WTC11 (cell line): ENCODE results near the gene FMNL2. TPM values are rescaled to one million over a fixed set of nuclear protein-coding genes. Genes with fewer than 3 reads are reported as not detected.

Experiments
- ATAC-seq: fragments of 200-7000 bp; cut with Tn5 transposase; 2 replicates; pipeline ENCODE4 v1.10.0; 2021; ENCODE audit warnings: mild to moderate bottlenecking, moderate library complexity
- CTCF ChIA-PET: fragments of 300-600 bp; sonication (Branson Sonifier 250); formaldehyde crosslinking; loops from one replicate; lab custom pipeline; 2021; ENCODE audit warnings: antibody characterized with exemption; lab: Charles Lee
- POLR2A ChIA-PET: fragments of 350-600 bp; sonication (Branson Sonifier 250); formaldehyde crosslinking; loops from one replicate; lab custom pipeline; 2021; ENCODE audit warnings: antibody characterized with exemption; lab: Charles Lee
- DNase-seq: peaks from one replicate; pipeline ENCODE4 v3.0.0; 2021; ENCODE audit warnings: low spot score
- H3K27ac Mint-ChIP-seq: 2 replicates; pipeline ENCODE4 v1.8.0; 2021; ENCODE audit warnings: mixed read lengths
- H3K27me3 Mint-ChIP-seq: 2 replicates; pipeline ENCODE4 v1.8.0; 2021; ENCODE audit warnings: low read depth, mild to moderate bottlenecking, moderate library complexity, mixed read lengths
- H3K36me3 Mint-ChIP-seq: 2 replicates; pipeline ENCODE4 v1.8.0; 2021; ENCODE audit warnings: mixed read lengths
- H3K4me1 Mint-ChIP-seq: 2 replicates; pipeline ENCODE4 v1.8.0; 2022; ENCODE audit warnings: mixed read lengths
- H3K4me3 Mint-ChIP-seq: 2 replicates; pipeline ENCODE4 v1.8.0; 2021; ENCODE audit warnings: mild to moderate bottlenecking, moderate library complexity, mixed read lengths
- H3K9me3 Mint-ChIP-seq: 2 replicates; pipeline ENCODE4 v1.8.0; 2021; ENCODE audit warnings: mixed read lengths
- CBFB ChIP-seq: sonication (generic); formaldehyde crosslinking; IDR thresholded peaks from 2 replicates; pipeline ENCODE4 v1.8.1; 2022; ENCODE audit warnings: mild to moderate bottlenecking, low read depth, missing genetic modification reagents
- CREB1 ChIP-seq: sonication (generic); formaldehyde crosslinking; IDR thresholded peaks from 2 replicates; pipeline ENCODE4 v1.8.0; 2023; ENCODE audit warnings: mild to moderate bottlenecking, missing genetic modification reagents
- CREM ChIP-seq: sonication (generic); formaldehyde crosslinking; IDR thresholded peaks from 2 replicates; pipeline ENCODE4 v1.8.1; 2022; ENCODE audit warnings: mild to moderate bottlenecking, missing genetic modification reagents, moderate library complexity
- E2F4 ChIP-seq: sonication (generic); formaldehyde crosslinking; IDR thresholded peaks from 2 replicates; pipeline ENCODE4 v1.8.1; 2022; ENCODE audit warnings: low read depth, mild to moderate bottlenecking, moderate library complexity, missing genetic modification reagents, borderline replicate concordance
- ETV6 ChIP-seq: sonication (generic); formaldehyde crosslinking; IDR thresholded peaks from 2 replicates; pipeline ENCODE4 v1.8.1; 2022; ENCODE audit warnings: mild to moderate bottlenecking, missing genetic modification reagents
- FOXJ3 ChIP-seq: sonication (generic); formaldehyde crosslinking; IDR thresholded peaks from 2 replicates; pipeline ENCODE4 v1.9.0; 2021; ENCODE audit warnings: missing genetic modification reagents, mild to moderate bottlenecking, borderline replicate concordance
- FOXP1 ChIP-seq: sonication (generic); formaldehyde crosslinking; IDR thresholded peaks from 2 replicates; pipeline ENCODE4 v1.8.0; 2022; ENCODE audit warnings: missing genetic modification reagents, mild to moderate bottlenecking, moderate library complexity, borderline replicate concordance
- GRHL2 ChIP-seq: fragments of 250-450 bp; sonication (Bioruptor Pico); IDR thresholded peaks from 2 replicates; pipeline ENCODE4 v1.8.0; 2022; ENCODE audit warnings: mild to moderate bottlenecking, moderate library complexity; ENCODE audit not compliant: insufficient replicate concordance, severe bottlenecking
- GTF2I ChIP-seq: fragments of 250-450 bp; sonication (Bioruptor Pico); conservative IDR thresholded peaks from 2 replicates; pipeline ENCODE4 v1.4.0; 2021; ENCODE audit warnings: mild to moderate bottlenecking
- NR2C2 ChIP-seq: sonication (generic); formaldehyde crosslinking; IDR thresholded peaks from 2 replicates; pipeline ENCODE4 v1.8.0; 2022; ENCODE audit warnings: mild to moderate bottlenecking, missing genetic modification reagents
- OVOL2 ChIP-seq: fragments of 250-450 bp; sonication (Bioruptor Pico); IDR thresholded peaks from 2 replicates; pipeline ENCODE4 v1.9.0; 2021; ENCODE audit warnings: mild to moderate bottlenecking, borderline replicate concordance
- PRRX2 ChIP-seq: fragments of 250-450 bp; sonication (Bioruptor Pico); IDR thresholded peaks from 2 replicates; pipeline ENCODE4 v1.8.0; 2021; ENCODE audit warnings: mild to moderate bottlenecking
- USF1 ChIP-seq: sonication (generic); formaldehyde crosslinking; IDR thresholded peaks from 2 replicates; pipeline ENCODE4 v1.8.0; 2022; ENCODE audit warnings: mild to moderate bottlenecking, missing genetic modification reagents
- ZBTB21 ChIP-seq: sonication (generic); formaldehyde crosslinking; IDR thresholded peaks from 2 replicates; pipeline ENCODE4 v1.8.1; 2023; ENCODE audit warnings: mild to moderate bottlenecking, missing genetic modification reagents, borderline replicate concordance
- ZNF263 ChIP-seq: sonication (generic); formaldehyde crosslinking; IDR thresholded peaks from 2 replicates; pipeline ENCODE4 v1.8.1; 2022; ENCODE audit warnings: low read depth, mild to moderate bottlenecking, moderate library complexity, missing genetic modification reagents
- ZNF396 ChIP-seq: fragments of 250-450 bp; sonication (Bioruptor Pico); IDR thresholded peaks from 2 replicates; pipeline ENCODE4 v1.8.0; 2021; ENCODE audit warnings: mild to moderate bottlenecking, moderate library complexity, borderline replicate concordance
- ZNF425 ChIP-seq: fragments of 250-450 bp; sonication (Bioruptor Pico); conservative IDR thresholded peaks from 2 replicates; pipeline ENCODE4 v1.9.0; 2021; ENCODE audit warnings: mild to moderate bottlenecking
- ZNF532 ChIP-seq: fragments of 250-450 bp; sonication (Bioruptor Pico); IDR thresholded peaks from 2 replicates; pipeline ENCODE4 v1.9.0; 2021; ENCODE audit warnings: mild to moderate bottlenecking, borderline replicate concordance
- total RNA-seq: library from RNA; stranded (reverse); gene quantifications from 3 replicates; pipeline ENCODE4 v1.2.3, GENCODE V29; 2021
- TF ChIP-seq, protein P1 (sequence below): sonication (generic); formaldehyde crosslinking; IDR thresholded peaks from 2 replicates; pipeline ENCODE4 v1.8.1; 2023; ENCODE audit warnings: mild to moderate bottlenecking, missing genetic modification reagents, borderline replicate concordance
- TF ChIP-seq, protein P2 (sequence below): sonication (generic); formaldehyde crosslinking; IDR thresholded peaks from 2 replicates; pipeline ENCODE4 v1.8.1; 2023; ENCODE audit warnings: mild to moderate bottlenecking, missing genetic modification reagents, moderate library complexity
- TF ChIP-seq, protein P3 (sequence below): sonication (generic); formaldehyde crosslinking; IDR thresholded peaks from 2 replicates; pipeline ENCODE4 v1.8.1; 2022; ENCODE audit warnings: mild to moderate bottlenecking, missing genetic modification reagents, moderate library complexity, borderline replicate concordance

The FMNL2 gene
- total RNA-seq, 1 experiment from 2014 or later: 43.0 TPM

GRCh38 chr2:152389483-152389882, 54.5 kb downstream of the FMNL2 start (continued):
- TF ChIP-seq, protein P1, sequence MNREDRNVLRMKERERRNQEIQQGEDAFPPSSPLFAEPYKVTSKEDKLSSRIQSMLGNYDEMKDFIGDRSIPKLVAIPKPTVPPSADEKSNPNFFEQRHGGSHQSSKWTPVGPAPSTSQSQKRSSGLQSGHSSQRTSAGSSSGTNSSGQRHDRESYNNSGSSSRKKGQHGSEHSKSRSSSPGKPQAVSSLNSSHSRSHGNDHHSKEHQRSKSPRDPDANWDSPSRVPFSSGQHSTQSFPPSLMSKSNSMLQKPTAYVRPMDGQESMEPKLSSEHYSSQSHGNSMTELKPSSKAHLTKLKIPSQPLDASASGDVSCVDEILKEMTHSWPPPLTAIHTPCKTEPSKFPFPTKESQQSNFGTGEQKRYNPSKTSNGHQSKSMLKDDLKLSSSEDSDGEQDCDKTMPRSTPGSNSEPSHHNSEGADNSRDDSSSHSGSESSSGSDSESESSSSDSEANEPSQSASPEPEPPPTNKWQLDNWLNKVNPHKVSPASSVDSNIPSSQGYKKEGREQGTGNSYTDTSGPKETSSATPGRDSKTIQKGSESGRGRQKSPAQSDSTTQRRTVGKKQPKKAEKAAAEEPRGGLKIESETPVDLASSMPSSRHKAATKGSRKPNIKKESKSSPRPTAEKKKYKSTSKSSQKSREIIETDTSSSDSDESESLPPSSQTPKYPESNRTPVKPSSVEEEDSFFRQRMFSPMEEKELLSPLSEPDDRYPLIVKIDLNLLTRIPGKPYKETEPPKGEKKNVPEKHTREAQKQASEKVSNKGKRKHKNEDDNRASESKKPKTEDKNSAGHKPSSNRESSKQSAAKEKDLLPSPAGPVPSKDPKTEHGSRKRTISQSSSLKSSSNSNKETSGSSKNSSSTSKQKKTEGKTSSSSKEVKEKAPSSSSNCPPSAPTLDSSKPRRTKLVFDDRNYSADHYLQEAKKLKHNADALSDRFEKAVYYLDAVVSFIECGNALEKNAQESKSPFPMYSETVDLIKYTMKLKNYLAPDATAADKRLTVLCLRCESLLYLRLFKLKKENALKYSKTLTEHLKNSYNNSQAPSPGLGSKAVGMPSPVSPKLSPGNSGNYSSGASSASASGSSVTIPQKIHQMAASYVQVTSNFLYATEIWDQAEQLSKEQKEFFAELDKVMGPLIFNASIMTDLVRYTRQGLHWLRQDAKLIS (CRISPR knock-in tag): no peak
- TF ChIP-seq NR2C2 (CRISPR knock-in tag): no peak
- TF ChIP-seq, protein P2, sequence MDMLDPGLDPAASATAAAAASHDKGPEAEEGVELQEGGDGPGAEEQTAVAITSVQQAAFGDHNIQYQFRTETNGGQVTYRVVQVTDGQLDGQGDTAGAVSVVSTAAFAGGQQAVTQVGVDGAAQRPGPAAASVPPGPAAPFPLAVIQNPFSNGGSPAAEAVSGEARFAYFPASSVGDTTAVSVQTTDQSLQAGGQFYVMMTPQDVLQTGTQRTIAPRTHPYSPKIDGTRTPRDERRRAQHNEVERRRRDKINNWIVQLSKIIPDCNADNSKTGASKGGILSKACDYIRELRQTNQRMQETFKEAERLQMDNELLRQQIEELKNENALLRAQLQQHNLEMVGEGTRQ (CRISPR knock-in tag): no peak

GRCh38 chr2:152390837-152391236, 55.9 kb downstream of the FMNL2 start:
- H3K27ac Mint-ChIP-seq: no peak overlapping the region

GRCh38 chr2:152391318-152391717, 56.3 kb downstream of the FMNL2 start:
- CTCF ChIA-PET: no interaction called here
- H3K27me3 Mint-ChIP-seq: no peaks in the 10 kb centered on the region
- no peak overlapping the region for H3K27ac Mint-ChIP-seq
- H3K9me3 Mint-ChIP-seq: peaks cover 18% of the 10 kb centered on the region
- DNase-seq: no peak
- peaks cover 56% of the 10 kb centered on the region for H3K4me1 Mint-ChIP-seq
- peaks cover 13% of the 10 kb centered on the region for H3K36me3 Mint-ChIP-seq
- no peak for ATAC-seq
- H3K4me3 Mint-ChIP-seq: no peak overlapping the region
- POLR2A ChIA-PET: no interaction called here
- TF ChIP-seq ZNF396 (CRISPR knock-in tag): no peak
- no peak for TF ChIP-seq ZBTB21 (CRISPR knock-in tag)
- no peak for TF ChIP-seq FOXJ3 (CRISPR knock-in tag)
- no peak for TF ChIP-seq PRRX2 (CRISPR knock-in tag)
- no peak for TF ChIP-seq ZNF532
- no peak for TF ChIP-seq NR2C2 (CRISPR knock-in tag)
- TF ChIP-seq ZNF425 (CRISPR knock-in tag): no peak
- TF ChIP-seq, protein P3, sequence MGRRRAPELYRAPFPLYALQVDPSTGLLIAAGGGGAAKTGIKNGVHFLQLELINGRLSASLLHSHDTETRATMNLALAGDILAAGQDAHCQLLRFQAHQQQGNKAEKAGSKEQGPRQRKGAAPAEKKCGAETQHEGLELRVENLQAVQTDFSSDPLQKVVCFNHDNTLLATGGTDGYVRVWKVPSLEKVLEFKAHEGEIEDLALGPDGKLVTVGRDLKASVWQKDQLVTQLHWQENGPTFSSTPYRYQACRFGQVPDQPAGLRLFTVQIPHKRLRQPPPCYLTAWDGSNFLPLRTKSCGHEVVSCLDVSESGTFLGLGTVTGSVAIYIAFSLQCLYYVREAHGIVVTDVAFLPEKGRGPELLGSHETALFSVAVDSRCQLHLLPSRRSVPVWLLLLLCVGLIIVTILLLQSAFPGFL (CRISPR knock-in tag): no peak
- TF ChIP-seq CBFB (CRISPR knock-in tag): no peak

More at GRCh38 chr2:152390837-152391236, 55.9 kb downstream of the FMNL2 start:
- Mint-ChIP-seq H3K36me3 (peaks cover 13% of the 10 kb centered on the region), H3K27me3 (no peaks in the 10 kb centered on the region), H3K9me3 (peaks cover 18% of the 10 kb centered on the region)
- ATAC-seq: no peak
- TF ChIP-seq USF1 (CRISPR knock-in tag): no peak
- no peak for TF ChIP-seq ETV6
- TF ChIP-seq CREM: no peak
- no peak for TF ChIP-seq CREB1
- TF ChIP-seq ZNF263 (CRISPR knock-in tag): no peak
- TF ChIP-seq FOXJ3 (CRISPR knock-in tag): no peak
- TF ChIP-seq E2F4 (CRISPR knock-in tag): no peak
- no peak for TF ChIP-seq FOXP1 (CRISPR knock-in tag)
- TF ChIP-seq GRHL2 (CRISPR knock-in tag): no peak
- TF ChIP-seq GTF2I (CRISPR knock-in tag): no peak
- no peak for TF ChIP-seq OVOL2 (CRISPR knock-in tag)
- no peak for TF ChIP-seq PRRX2 (CRISPR knock-in tag)
- TF ChIP-seq, all 79 proteins: peak for 0
- Mint-ChIP-seq H3K4me3 (no peak overlapping the region), H3K4me1 (peaks cover 56% of the 10 kb centered on the region)
- POLR2A ChIA-PET: no interaction called here
- DNase-seq: no peak
- CTCF ChIA-PET: no interaction called here
